Skeletal muscle tissue (tissue), 4 donors: ENCODE data around the gene CAPS. TPM values are rescaled to one million over a fixed set of nuclear protein-coding genes. Genes with fewer than 3 reads are reported as not detected.

Source experiments
- H3K27ac ChIP-seq: one replicate; pipeline ENCODE4 v1.7.0; 2013; ENCODE audit warnings: mild to moderate bottlenecking, low read depth, low read length, inconsistent platforms
- H3K27me3 ChIP-seq, 3 donors: one replicate each; pipeline ENCODE4 v1.7.0; 2013; ENCODE audit warnings: low read length in 3 of 3; ENCODE audit not compliant: control insufficient read depth in 3 of 3, insufficient read depth in 3 of 3
- H3K36me3 ChIP-seq, 3 donors: one replicate each; pipeline ENCODE4 v1.7.0; 2013; ENCODE audit warnings: low read length in 3 of 3; ENCODE audit not compliant: control insufficient read depth in 3 of 3, insufficient read depth in 3 of 3
- H3K4me1 ChIP-seq, 3 donors: one replicate each; pipeline ENCODE4 v1.7.0; 2013; ENCODE audit warnings: low read length in 3 of 3, mild to moderate bottlenecking in 3 of 3; ENCODE audit not compliant: control insufficient read depth in 3 of 3, insufficient read depth in 3 of 3
- H3K4me3 ChIP-seq, 3 donors: one replicate each; pipeline ENCODE4 v1.7.0; 2013; ENCODE audit warnings: low read length in 3 of 3
- H3K9ac ChIP-seq, 3 donors: one replicate each; pipeline ENCODE4 v1.7.0; 2013; ENCODE audit warnings: low read length in 3 of 3, mild to moderate bottlenecking in 3 of 3, moderate library complexity in 2 of 3, low read depth in 1 of 3
- H3K9me3 ChIP-seq, 3 donors: one replicate each; pipeline ENCODE4 v1.7.0; 2013; ENCODE audit warnings: low read length in 3 of 3; ENCODE audit not compliant: control insufficient read depth in 3 of 3
- total RNA-seq: library from RNA; depleted of rRNA; stranded (reverse); fragments of >200 nt; gene quantifications from one replicate; pipeline ENCODE4 v1.2.3, GENCODE V29; 2014
- donor health status: Osteomylitis.

The CAPS gene
- total RNA-seq, 1 donor from 2014 or later, result 1.6 TPM

GRCh38 chr19:5891938-5892771, 21.9 kb upstream of the CAPS start:
- peaks cover 3 to 19% (median 14%) of the 10 kb centered on the region in 3 donors for H3K4me1 ChIP-seq
- H3K27ac ChIP-seq, result no peak overlapping the region

GRCh38 chr19:5892772-5893275, 21.2 kb upstream of the CAPS start:
- Histone ChIP-seq H3K4me3 (no peak overlapping the region), H3K4me1 (peaks cover 3 to 19% (median 14%) of the 10 kb centered on the region in 3 donors), H3K9ac (no peak overlapping the region), H3K36me3 (peaks cover 14 to 17% (median 15%) of the 10 kb centered on the region in 3 donors), H3K9me3 (no peaks in the 10 kb centered on the region), H3K27me3 (peaks cover 28 to 34% (median 30%) of the 10 kb centered on the region in 3 donors), H3K27ac (no peak overlapping the region)

More at GRCh38 chr19:5891938-5892771, 21.9 kb upstream of the CAPS start:
- Histone ChIP-seq H3K36me3 (peaks cover 14 to 17% (median 15%) of the 10 kb centered on the region in 3 donors), H3K4me3 (no peak overlapping the region), H3K9ac (peak overlapping the region in 1 of 3 donors; percentile 25), H3K9me3 (no peaks in the 10 kb centered on the region), H3K27me3 (peaks cover 30 to 34% (median 30%) of the 10 kb centered on the region in 3 donors)

DNA sequence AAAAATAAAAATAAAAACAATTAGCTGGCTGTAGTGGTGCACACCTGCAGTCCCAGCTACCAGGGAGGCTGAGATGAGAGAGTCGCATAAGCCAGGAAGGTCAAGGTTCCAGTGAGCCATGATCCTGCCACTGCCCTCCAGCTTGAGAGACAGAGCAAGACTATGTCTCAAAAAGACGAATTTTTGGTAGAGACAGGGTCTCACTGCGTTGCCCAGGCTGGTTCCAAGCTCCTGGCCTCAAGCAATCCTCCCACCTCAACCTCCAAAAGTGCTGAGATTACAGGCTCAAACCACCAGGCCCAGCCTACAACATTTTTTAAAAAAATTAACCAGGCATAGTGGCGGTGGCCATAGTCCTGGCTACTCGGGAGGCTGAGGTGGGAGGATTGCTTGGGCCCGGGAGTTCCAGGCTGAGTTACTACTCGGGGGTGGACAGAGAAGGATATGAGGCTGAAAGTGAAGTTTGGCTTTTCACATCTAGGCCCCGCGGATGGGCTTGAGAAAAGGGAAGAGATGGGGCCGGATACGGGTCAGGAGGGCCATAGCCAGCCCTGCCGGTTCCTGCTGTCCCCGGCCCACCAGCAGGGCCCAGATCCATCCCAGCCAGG, 20.7 kb upstream of the CAPS start:
- Histone ChIP-seq H3K9me3 (no peaks in the 10 kb centered on the region), H3K9ac (peak overlapping the region in 1 of 3 donors; percentile 16), H3K4me1 (peaks cover 3 to 19% (median 14%) of the 10 kb centered on the region in 3 donors), H3K36me3 (peaks cover 14 to 17% (median 15%) of the 10 kb centered on the region in 3 donors), H3K27ac (no peak overlapping the region), H3K27me3 (peaks cover 28 to 34% (median 30%) of the 10 kb centered on the region in 3 donors), H3K4me3 (no peak overlapping the region)

GRCh38 chr19:5893907-5894703, 19.9 kb upstream of the CAPS start:
- H3K27ac ChIP-seq, result no peak overlapping the region

DNA sequence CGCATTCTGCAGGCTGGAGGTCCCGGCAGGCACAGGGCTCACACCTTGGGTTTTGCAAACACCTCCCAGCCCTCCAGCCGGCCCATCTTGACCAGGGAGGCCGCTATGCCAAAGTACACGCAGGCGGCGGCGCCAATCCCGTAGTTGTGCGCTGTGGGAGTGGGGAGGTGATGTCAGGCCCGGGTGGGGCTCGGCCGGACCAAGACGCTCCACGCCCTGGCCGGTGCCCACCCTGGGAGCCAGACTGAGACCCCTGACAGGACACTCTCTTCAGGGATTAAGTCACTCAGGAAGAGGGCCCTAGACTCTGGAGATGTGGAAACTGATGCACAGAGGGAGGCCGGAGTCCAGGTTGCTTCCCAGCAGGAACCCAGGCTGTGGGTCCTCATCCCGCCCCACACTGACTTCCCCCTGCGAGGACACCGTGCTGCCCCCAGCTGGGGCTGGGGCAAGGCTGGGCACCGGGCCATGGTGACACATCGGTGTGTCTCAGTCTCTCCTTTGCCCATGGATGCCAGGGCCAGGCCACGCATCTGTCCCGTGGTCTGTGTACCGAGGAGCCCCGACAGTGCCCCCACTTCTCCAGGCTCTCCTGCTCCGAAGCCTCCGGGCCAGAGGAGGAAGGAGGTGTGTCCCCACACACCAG, 19.2 kb upstream of the CAPS start:
- no peaks in the 10 kb centered on the region for H3K9me3 ChIP-seq
- no peak overlapping the region for H3K27ac ChIP-seq
- H3K36me3 ChIP-seq, result peaks cover 14 to 17% (median 15%) of the 10 kb centered on the region in 3 donors
- peaks cover 21 to 28% (median 25%) of the 10 kb centered on the region in 3 donors for H3K27me3 ChIP-seq
- H3K4me3 ChIP-seq, result no peak overlapping the region
- H3K4me1 ChIP-seq, result peaks cover 3 to 19% (median 14%) of the 10 kb centered on the region in 3 donors
- no peak overlapping the region for H3K9ac ChIP-seq

More at GRCh38 chr19:5893907-5894703, 19.9 kb upstream of the CAPS start:
- peaks cover 14 to 17% (median 15%) of the 10 kb centered on the region in 3 donors for H3K36me3 ChIP-seq
- peak overlapping the region in 1 of 3 donors; percentile 16 for H3K9ac ChIP-seq
- no peaks in the 10 kb centered on the region for H3K9me3 ChIP-seq
- peaks cover 28 to 34% (median 30%) of the 10 kb centered on the region in 3 donors for H3K27me3 ChIP-seq
- no peak overlapping the region for H3K4me3 ChIP-seq
- peaks cover 3 to 19% (median 14%) of the 10 kb centered on the region in 3 donors for H3K4me1 ChIP-seq

DNA sequence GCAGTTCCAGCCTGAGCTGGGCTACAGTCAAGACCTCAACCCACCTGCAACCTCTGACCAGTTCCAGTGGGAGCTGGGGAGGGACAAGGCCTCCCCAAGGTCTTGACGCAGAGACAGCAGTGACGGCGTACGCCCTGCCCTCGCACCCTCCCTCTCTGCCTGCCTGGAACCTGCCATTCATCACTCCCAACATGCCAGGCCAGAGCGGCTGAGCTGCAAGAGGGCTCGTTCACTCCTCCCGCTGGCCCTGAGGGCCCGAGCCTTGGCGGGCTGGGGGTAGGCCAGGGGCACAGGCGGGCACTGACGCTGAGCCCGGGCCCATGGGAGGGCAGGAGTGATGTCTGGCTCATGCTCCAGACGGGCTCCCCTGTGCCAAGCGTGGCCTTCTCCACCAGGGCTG, 18.6 kb upstream of the CAPS start:
- Histone ChIP-seq H3K36me3 (peaks cover 14 to 20% (median 18%) of the 10 kb centered on the region in 3 donors), H3K4me1 (peaks cover 3 to 19% (median 14%) of the 10 kb centered on the region in 3 donors), H3K9ac (no peak overlapping the region), H3K9me3 (no peaks in the 10 kb centered on the region), H3K27me3 (peaks cover 16 to 23% (median 20%) of the 10 kb centered on the region in 3 donors), H3K27ac (no peak overlapping the region), H3K4me3 (no peak overlapping the region)

- Histone ChIP-seq H3K9ac (no peak overlapping the region), H3K4me3 (no peak overlapping the region), H3K36me3 (peaks cover 14 to 20% (median 18%) of the 10 kb centered on the region in 3 donors), H3K27ac (no peak overlapping the region), H3K9me3 (no peaks in the 10 kb centered on the region), H3K27me3 (peaks cover 14 to 19% (median 18%) of the 10 kb centered on the region in 3 donors), H3K4me1 (peaks cover 3 to 19% (median 14%) of the 10 kb centered on the region in 3 donors)
Observed at GRCh38 chr19:5895890-5896289, 18.2 kb upstream of the CAPS start.

GRCh38 chr19:5896365-5897076, 17.5 kb upstream of the CAPS start:
- Histone ChIP-seq H3K4me3 (no peak overlapping the region), H3K9me3 (no peaks in the 10 kb centered on the region), H3K4me1 (peaks cover 3 to 19% (median 14%) of the 10 kb centered on the region in 3 donors), H3K36me3 (peaks cover 17 to 21% (median 20%) of the 10 kb centered on the region in 3 donors), H3K27me3 (peaks cover 7 to 12% (median 12%) of the 10 kb centered on the region in 3 donors), H3K27ac (no peak overlapping the region), H3K9ac (no peak overlapping the region)
